Activated naive CD8-positive, alpha-beta T cell treated with anti-CD3 and anti-CD28 coated beads, Interleukin-2, amount 10 ng/mL, durations not matched to agents 7 days and 5 days (primary cell): ENCODE data around the gene WDR7. TPM values are rescaled to one million over a fixed set of nuclear protein-coding genes. Genes with fewer than 3 reads are reported as not detected.

Experiments
- ATAC-seq: fragments of 150-1000 bp; cut with Tn5 transposase; one replicate; pipeline ENCODE4 v1.10.0; 2021; ENCODE audit warnings: low read depth, moderate library complexity
- POLR2A ChIA-PET: fragments of 350-600 bp; sonication (Branson Sonifier 250); formaldehyde crosslinking; loops from one replicate; lab custom pipeline; 2021; ENCODE audit warnings: antibody characterized with exemption; lab: Charles Lee
- DNase-seq: peaks from one replicate; pipeline ENCODE4 v3.0.0; 2021
- H3K27ac Mint-ChIP-seq: one replicate; pipeline ENCODE4 v1.8.0; 2022; ENCODE audit warnings: mild to moderate bottlenecking, mixed read lengths
- H3K27me3 Mint-ChIP-seq: one replicate; pipeline ENCODE4 v1.8.0; 2022; ENCODE audit warnings: mild to moderate bottlenecking, moderate library complexity, mixed read lengths
- H3K36me3 Mint-ChIP-seq: one replicate; pipeline ENCODE4 v1.8.0; 2021; ENCODE audit warnings: mild to moderate bottlenecking, mixed read lengths
- H3K4me1 Mint-ChIP-seq: one replicate; pipeline ENCODE4 v1.8.0; 2021; ENCODE audit warnings: mixed read lengths
- H3K4me3 Mint-ChIP-seq: one replicate; pipeline ENCODE4 v1.8.0; 2022; ENCODE audit warnings: mild to moderate bottlenecking, moderate library complexity, mixed read lengths
- H3K9me3 Mint-ChIP-seq: one replicate; pipeline ENCODE4 v1.8.0; 2021; ENCODE audit warnings: mixed read lengths
- total RNA-seq, 2 experiments: library from RNA; stranded (reverse); gene quantifications; one replicate each; pipeline ENCODE4 v1.2.3, GENCODE V29; 2021

Gene WDR7
- total RNA-seq, 2 experiments from 2014 or later = 42.8 to 43.1 TPM

- Mint-ChIP-seq H3K9me3 (peaks cover 8% of the 10 kb centered on the region), H3K4me3 (no peak overlapping the region), H3K27ac (no peak overlapping the region), H3K36me3 (peaks cover 20% of the 10 kb centered on the region), H3K4me1 (peaks cover 1% of the 10 kb centered on the region), H3K27me3 (no peaks in the 10 kb centered on the region)
- no peak for ATAC-seq
- POLR2A ChIA-PET = no interaction called here
- no peak for DNase-seq
Measured at GRCh38 chr18:56844556-56844955, 193.4 kb downstream of the WDR7 start.

GRCh38 chr18:56851774-56852173, 200.6 kb downstream of the WDR7 start:
- Mint-ChIP-seq H3K27me3 (no peaks in the 10 kb centered on the region), H3K9me3 (peaks cover 8% of the 10 kb centered on the region), H3K36me3 (peaks cover 27% of the 10 kb centered on the region), H3K27ac (no peak overlapping the region), H3K4me3 (no peak overlapping the region), H3K4me1 (peaks cover 2% of the 10 kb centered on the region)
- POLR2A ChIA-PET = no interaction called here
- no peak for DNase-seq
- ATAC-seq = no peak

- peaks cover 5% of the 10 kb centered on the region for H3K9me3 Mint-ChIP-seq
- no peak overlapping the region for H3K27ac Mint-ChIP-seq
- no peak for DNase-seq
- POLR2A ChIA-PET = no interaction called here
- peaks cover 16% of the 10 kb centered on the region for H3K36me3 Mint-ChIP-seq
- H3K4me1 Mint-ChIP-seq = peaks cover 2% of the 10 kb centered on the region
- H3K27me3 Mint-ChIP-seq = no peaks in the 10 kb centered on the region
- no peak overlapping the region for H3K4me3 Mint-ChIP-seq
- ATAC-seq = no peak
Measured at GRCh38 chr18:56853961-56854360, 202.8 kb downstream of the WDR7 start.

GRCh38 chr18:56861244-56861643, 210.1 kb downstream of the WDR7 start:
- H3K9me3 Mint-ChIP-seq = no peaks in the 10 kb centered on the region
- H3K27me3 Mint-ChIP-seq = no peaks in the 10 kb centered on the region
- H3K27ac Mint-ChIP-seq = no peak overlapping the region
- ATAC-seq (no peak), DNase-seq (no peak)
- H3K4me3 Mint-ChIP-seq = no peak overlapping the region
- POLR2A ChIA-PET = no interaction called here
- H3K36me3 Mint-ChIP-seq = no peaks in the 10 kb centered on the region
- H3K4me1 Mint-ChIP-seq = no peaks in the 10 kb centered on the region

- Mint-ChIP-seq H3K9me3 (no peaks in the 10 kb centered on the region), H3K4me1 (peaks cover 4% of the 10 kb centered on the region), H3K4me3 (no peak overlapping the region), H3K36me3 (no peaks in the 10 kb centered on the region), H3K27me3 (no peaks in the 10 kb centered on the region), H3K27ac (no peak overlapping the region)
- POLR2A ChIA-PET = no interaction called here
- no peak for DNase-seq
- ATAC-seq = no peak
Measured at GRCh38 chr18:56869189-56869777, 218.1 kb downstream of the WDR7 start.

- H3K27me3 Mint-ChIP-seq = no peaks in the 10 kb centered on the region
- H3K4me1 Mint-ChIP-seq = peaks cover 4% of the 10 kb centered on the region
- POLR2A ChIA-PET = no interaction called here
- no peak overlapping the region for H3K27ac Mint-ChIP-seq
- H3K9me3 Mint-ChIP-seq = no peaks in the 10 kb centered on the region
- DNase-seq (no peak), ATAC-seq (no peak)
- no peak overlapping the region for H3K4me3 Mint-ChIP-seq
- H3K36me3 Mint-ChIP-seq = peaks cover 1% of the 10 kb centered on the region
Measured at GRCh38 chr18:56870982-56871381, 219.8 kb downstream of the WDR7 start.

- POLR2A ChIA-PET = no interaction called here
- H3K27ac Mint-ChIP-seq = no peak overlapping the region
- H3K4me1 Mint-ChIP-seq = peaks cover 4% of the 10 kb centered on the region
- no peaks in the 10 kb centered on the region for H3K9me3 Mint-ChIP-seq
- no peaks in the 10 kb centered on the region for H3K27me3 Mint-ChIP-seq
- no peak for DNase-seq
- no peak overlapping the region for H3K4me3 Mint-ChIP-seq
- ATAC-seq = no peak
- H3K36me3 Mint-ChIP-seq = peaks cover 1% of the 10 kb centered on the region
Measured at GRCh38 chr18:56872140-56872539, 221.0 kb downstream of the WDR7 start.

- H3K4me3 Mint-ChIP-seq = no peak overlapping the region
Measured at GRCh38 chr18:56873441-56874140, 222.4 kb downstream of the WDR7 start.

GRCh38 chr18:56878711-56879110, 227.6 kb downstream of the WDR7 start:
- Mint-ChIP-seq H3K4me3 (no peak overlapping the region), H3K4me1 (peaks cover 2% of the 10 kb centered on the region), H3K9me3 (peaks cover 1% of the 10 kb centered on the region), H3K27ac (no peak overlapping the region), H3K27me3 (no peaks in the 10 kb centered on the region), H3K36me3 (peaks cover 18% of the 10 kb centered on the region)
- POLR2A ChIA-PET = no interaction called here
- ATAC-seq (no peak), DNase-seq (no peak)

More at GRCh38 chr18:56873441-56874140, 222.4 kb downstream of the WDR7 start:
- ATAC-seq (no peak), DNase-seq (no peak)
- Mint-ChIP-seq H3K27me3 (no peaks in the 10 kb centered on the region), H3K9me3 (no peaks in the 10 kb centered on the region), H3K27ac (no peak overlapping the region), H3K4me1 (peaks cover 4% of the 10 kb centered on the region), H3K36me3 (peaks cover 1% of the 10 kb centered on the region)
- POLR2A ChIA-PET = no interaction called here

GRCh38 chr18:56884511-56884910, 233.4 kb downstream of the WDR7 start:
- Mint-ChIP-seq H3K9me3 (peaks cover 8% of the 10 kb centered on the region), H3K4me3 (no peak overlapping the region), H3K27ac (no peak overlapping the region), H3K36me3 (peaks cover 31% of the 10 kb centered on the region), H3K4me1 (no peaks in the 10 kb centered on the region), H3K27me3 (no peaks in the 10 kb centered on the region)
- DNase-seq (no peak), ATAC-seq (no peak)
- POLR2A ChIA-PET = no interaction called here

- Mint-ChIP-seq H3K4me1 (no peaks in the 10 kb centered on the region), H3K4me3 (no peak overlapping the region), H3K36me3 (peaks cover 21% of the 10 kb centered on the region), H3K27me3 (no peaks in the 10 kb centered on the region), H3K9me3 (peaks cover 5% of the 10 kb centered on the region), H3K27ac (no peak overlapping the region)
- DNase-seq (no peak), ATAC-seq (no peak)
- POLR2A ChIA-PET = no interaction called here
Measured at GRCh38 chr18:56888978-56889377, 237.8 kb downstream of the WDR7 start.

- POLR2A ChIA-PET = no interaction called here
- DNase-seq (no peak), ATAC-seq (no peak)
- H3K36me3 Mint-ChIP-seq = peaks cover 15% of the 10 kb centered on the region
- H3K4me1 Mint-ChIP-seq = no peaks in the 10 kb centered on the region
- no peak overlapping the region for H3K4me3 Mint-ChIP-seq
- peaks cover 3% of the 10 kb centered on the region for H3K9me3 Mint-ChIP-seq
- no peaks in the 10 kb centered on the region for H3K27me3 Mint-ChIP-seq
- no peak overlapping the region for H3K27ac Mint-ChIP-seq
Measured at GRCh38 chr18:56889621-56890020, 238.5 kb downstream of the WDR7 start.

GRCh38 chr18:56890632-56891031, 239.5 kb downstream of the WDR7 start:
- POLR2A ChIA-PET = no interaction called here
- no peaks in the 10 kb centered on the region for H3K4me1 Mint-ChIP-seq
- DNase-seq (no peak), ATAC-seq (no peak)
- peaks cover 1% of the 10 kb centered on the region for H3K9me3 Mint-ChIP-seq
- no peaks in the 10 kb centered on the region for H3K27me3 Mint-ChIP-seq
- no peak overlapping the region for H3K4me3 Mint-ChIP-seq
- no peak overlapping the region for H3K27ac Mint-ChIP-seq
- H3K36me3 Mint-ChIP-seq = peaks cover 11% of the 10 kb centered on the region

- Mint-ChIP-seq H3K4me3 (no peak overlapping the region), H3K36me3 (peaks cover 8% of the 10 kb centered on the region), H3K4me1 (no peaks in the 10 kb centered on the region), H3K27me3 (no peaks in the 10 kb centered on the region), H3K27ac (no peak overlapping the region), H3K9me3 (no peaks in the 10 kb centered on the region)
- DNase-seq = no peak
- ATAC-seq = no peak
- POLR2A ChIA-PET = no interaction called here
Measured at GRCh38 chr18:56891116-56891515, 240.0 kb downstream of the WDR7 start.
